MM.1S (cell line): ENCODE measurements around the gene EFTUD2.

Experiments
- EZH2 ChIP-seq: fragments of 300-600 bp; sonication (generic); optimal IDR thresholded peaks from 2 replicates; pipeline ENCODE3; 2017; ENCODE audit warnings: low read depth, mild to moderate bottlenecking, antibody characterized with exemption, low read length, mixed read lengths
- EZH2phosphoT487 ChIP-seq: fragments of 300-600 bp; sonication (generic); IDR thresholded peaks from 2 replicates; pipeline ENCODE4 v1.6.1; 2018; ENCODE audit warnings: antibody characterized with exemption, low read length
- TF ChIP-seq, protein P1 (sequence below): fragments of 300-600 bp; sonication (generic); IDR thresholded peaks from 2 replicates; pipeline ENCODE4 v1.5.1; 2016; ENCODE audit warnings: antibody characterized with exemption, low read length, mixed read lengths

DNA sequence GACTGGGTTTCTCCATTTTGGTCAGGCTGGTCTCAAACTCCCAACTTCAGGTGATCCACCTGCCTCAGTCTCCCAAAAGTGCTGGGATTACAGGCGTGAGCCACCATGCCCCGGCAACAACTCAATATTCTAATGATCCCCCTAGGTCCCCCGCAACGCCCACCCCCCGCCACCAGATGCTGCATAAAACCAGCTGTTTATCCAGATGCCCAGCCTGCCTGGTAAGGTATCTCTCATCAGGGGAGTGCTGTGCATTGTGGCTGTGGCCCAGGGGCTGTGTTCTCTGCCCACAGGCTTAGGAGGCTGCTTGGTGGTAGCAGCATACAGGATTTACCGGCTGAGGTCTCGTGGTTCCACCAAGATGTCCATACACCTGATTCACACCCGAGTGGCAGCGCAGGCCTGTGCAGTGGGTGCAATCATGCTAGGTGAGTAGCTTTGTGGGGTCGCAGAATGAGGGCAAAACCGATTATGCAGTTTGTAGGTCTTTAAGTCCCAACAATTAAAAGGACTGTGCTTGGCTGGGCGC, 50.2 kb downstream of the EFTUD2 start:
- TF ChIP-seq, protein P1, sequence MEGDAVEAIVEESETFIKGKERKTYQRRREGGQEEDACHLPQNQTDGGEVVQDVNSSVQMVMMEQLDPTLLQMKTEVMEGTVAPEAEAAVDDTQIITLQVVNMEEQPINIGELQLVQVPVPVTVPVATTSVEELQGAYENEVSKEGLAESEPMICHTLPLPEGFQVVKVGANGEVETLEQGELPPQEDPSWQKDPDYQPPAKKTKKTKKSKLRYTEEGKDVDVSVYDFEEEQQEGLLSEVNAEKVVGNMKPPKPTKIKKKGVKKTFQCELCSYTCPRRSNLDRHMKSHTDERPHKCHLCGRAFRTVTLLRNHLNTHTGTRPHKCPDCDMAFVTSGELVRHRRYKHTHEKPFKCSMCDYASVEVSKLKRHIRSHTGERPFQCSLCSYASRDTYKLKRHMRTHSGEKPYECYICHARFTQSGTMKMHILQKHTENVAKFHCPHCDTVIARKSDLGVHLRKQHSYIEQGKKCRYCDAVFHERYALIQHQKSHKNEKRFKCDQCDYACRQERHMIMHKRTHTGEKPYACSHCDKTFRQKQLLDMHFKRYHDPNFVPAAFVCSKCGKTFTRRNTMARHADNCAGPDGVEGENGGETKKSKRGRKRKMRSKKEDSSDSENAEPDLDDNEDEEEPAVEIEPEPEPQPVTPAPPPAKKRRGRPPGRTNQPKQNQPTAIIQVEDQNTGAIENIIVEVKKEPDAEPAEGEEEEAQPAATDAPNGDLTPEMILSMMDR, result no peak
- TF ChIP-seq EZH2 (no peak), EZH2phosphoT487 (no peak)
